Liver (tissue), 9 donors: ENCODE data around the gene MRTFB. TPM values are rescaled to one million over a fixed set of nuclear protein-coding genes. Genes with fewer than 3 reads are reported as not detected.

Experiments
- DNase-seq: peaks from one replicate; pipeline ENCODE4 v3.0.0-alpha.2; 2017; ENCODE audit warnings: low spot score
- H3K27ac ChIP-seq, 2 donors: one replicate each; pipeline ENCODE4 v1.7.0; 2013; ENCODE audit warnings: inconsistent platforms in 2 of 2, low read length in 2 of 2, control low read depth in 1 of 2, low read depth in 1 of 2, mild to moderate bottlenecking in 1 of 2
- H3K27me3 ChIP-seq, 4 donors: one replicate each; pipeline versions ENCODE4 v1.6.1 to v1.7.0; 2013; ENCODE audit warnings: low read length in 3 of 4, inconsistent platforms in 1 of 4, mild to moderate bottlenecking in 1 of 4, moderate library complexity in 1 of 4; ENCODE audit not compliant: control insufficient read depth in 4 of 4, insufficient read depth in 4 of 4
- H3K36me3 ChIP-seq, 4 donors: one replicate each; pipeline versions ENCODE4 v1.6.1 to v1.7.0; 2013; ENCODE audit warnings: low read length in 3 of 4, mild to moderate bottlenecking in 3 of 4, low read depth in 1 of 4, moderate library complexity in 1 of 4; ENCODE audit not compliant: control insufficient read depth in 4 of 4, insufficient read depth in 3 of 4
- H3K4me1 ChIP-seq, 4 donors: one replicate each; pipeline versions ENCODE4 v1.6.1 to v1.7.0; 2013; ENCODE audit warnings: low read length in 3 of 4, mild to moderate bottlenecking in 3 of 4, moderate library complexity in 1 of 4; ENCODE audit not compliant: control insufficient read depth in 4 of 4, insufficient read depth in 4 of 4
- H3K4me3 ChIP-seq, 3 donors: one replicate each; pipeline versions ENCODE4 v1.6.1 to v1.7.0; 2013; ENCODE audit warnings: low read length in 3 of 3, control low read depth in 1 of 3, low read depth in 1 of 3, mild to moderate bottlenecking in 1 of 3
- H3K9ac ChIP-seq, 2 donors: one replicate each; pipeline ENCODE4 v1.7.0; 2013; ENCODE audit warnings: low read length in 2 of 2, mild to moderate bottlenecking in 2 of 2, moderate library complexity in 2 of 2, control low read depth in 1 of 2, low read depth in 1 of 2
- H3K9me3 ChIP-seq, 4 donors: one replicate each; pipeline versions ENCODE4 v1.6.1 to v1.7.0; 2013; ENCODE audit warnings: low read length in 3 of 4; ENCODE audit not compliant: control insufficient read depth in 4 of 4
- EGR1 ChIP-seq, 2 donors: IDR thresholded peaks; 2 replicates each; pipeline ENCODE4 v1.6.1; 2016 to 2018; ENCODE audit warnings: antibody characterized with exemption in 2 of 2, low read depth in 2 of 2
- FOXA1 ChIP-seq: IDR thresholded peaks from 2 replicates; pipeline ENCODE4 v1.6.1; 2016; ENCODE audit warnings: antibody characterized with exemption
- FOXA2 ChIP-seq: IDR thresholded peaks from 2 replicates; pipeline ENCODE4 v1.6.1; 2016; ENCODE audit warnings: antibody characterized with exemption
- GABPA ChIP-seq, 2 donors: IDR thresholded peaks in 1 of 2; conservative IDR thresholded peaks in 1 of 2; 2 replicates each; pipeline ENCODE4 v1.6.1; 2016; ENCODE audit warnings: antibody characterized with exemption in 2 of 2, mild to moderate bottlenecking in 1 of 2, moderate library complexity in 1 of 2
- HNF4A ChIP-seq, 2 donors: conservative IDR thresholded peaks; 2 replicates each; pipeline ENCODE4 v1.6.1; 2016; ENCODE audit warnings: antibody characterized with exemption in 2 of 2, mild to moderate bottlenecking in 2 of 2
- HNF4G ChIP-seq: IDR thresholded peaks from 2 replicates; pipeline ENCODE4 v1.6.1; 2016; ENCODE audit warnings: antibody characterized with exemption
- JUND ChIP-seq, 2 donors: IDR thresholded peaks; 2 replicates each; pipeline ENCODE4 v1.6.1; 2016; ENCODE audit warnings: antibody characterized with exemption in 2 of 2
- NR2F2 ChIP-seq: IDR thresholded peaks from 2 replicates; pipeline ENCODE4 v1.6.1; 2016; ENCODE audit warnings: antibody characterized with exemption
- RXRA ChIP-seq, 2 donors: IDR thresholded peaks; 2 replicates each; pipeline ENCODE4 v1.6.1; 2017 to 2018; ENCODE audit warnings: antibody characterized with exemption in 2 of 2, mild to moderate bottlenecking in 1 of 2
- TAF1 ChIP-seq: conservative IDR thresholded peaks from 2 replicates; pipeline ENCODE4 v1.6.1; 2016; ENCODE audit warnings: antibody characterized with exemption, mild to moderate bottlenecking
- YY1 ChIP-seq: IDR thresholded peaks from 2 replicates; pipeline ENCODE4 v1.6.1; 2016; ENCODE audit warnings: antibody characterized with exemption, mild to moderate bottlenecking
- WGBS: extraction: QIAGEN DNeasy Blood & Tissue Kit; methylation state at CpG from one replicate; pipeline ENCODE4 v1.1.7; 2013; 5-methylcytosine and 5-hydroxymethylcytosine counted together
- polyA plus RNA-seq, 2 donors: library from polyadenylated mRNA; stranded (reverse) in 1 of 2; unstranded in 1 of 2; fragments of 200-250 nt in 1 of 2; fragments of >200 nt in 1 of 2; fragmentation: Nextera tagmentation in 1 of 2; extraction: Ambion mirVana in 1 of 2; gene quantifications; one replicate each; pipeline versions ENCODE4 v1.2.1 to v1.2.3, GENCODE V29; 2013 to 2015
- total RNA-seq, 2 donors: library from RNA; depleted of rRNA; stranded (reverse); fragments of >200 nt; gene quantifications; one replicate each; pipeline ENCODE4 v1.2.3, GENCODE V29; 2014
- TF ChIP-seq, protein P1 (sequence below): IDR thresholded peaks from 2 replicates; pipeline ENCODE4 v1.6.1; 2016; ENCODE audit warnings: antibody characterized with exemption, mild to moderate bottlenecking
- TF ChIP-seq, protein P2 (sequence below): fragments of 150-350 bp; IDR thresholded peaks from 2 replicates; pipeline ENCODE4 v1.5.1; 2017; ENCODE audit warnings: improper control_type of control experiment, low read depth, low read length; ENCODE audit not compliant: missing input control
- TF ChIP-seq, protein P3 (sequence below): IDR thresholded peaks from 2 replicates; pipeline ENCODE4 v1.6.1; 2016; ENCODE audit warnings: antibody characterized with exemption
- TF ChIP-seq, protein P4 (sequence below): IDR thresholded peaks from 2 replicates; pipeline ENCODE4 v1.6.1; 2016; ENCODE audit warnings: antibody characterized with exemption
- donor health status: healthy.
- donor health status: healthy.
- donor health status: healthy.
- donor health status: healthy.
- donor health status: healthy.

MRTFB gene
- total and polyA plus RNA-seq, 4 donors, result 4.1 to 14.2 (median 5.8) TPM

DNA sequence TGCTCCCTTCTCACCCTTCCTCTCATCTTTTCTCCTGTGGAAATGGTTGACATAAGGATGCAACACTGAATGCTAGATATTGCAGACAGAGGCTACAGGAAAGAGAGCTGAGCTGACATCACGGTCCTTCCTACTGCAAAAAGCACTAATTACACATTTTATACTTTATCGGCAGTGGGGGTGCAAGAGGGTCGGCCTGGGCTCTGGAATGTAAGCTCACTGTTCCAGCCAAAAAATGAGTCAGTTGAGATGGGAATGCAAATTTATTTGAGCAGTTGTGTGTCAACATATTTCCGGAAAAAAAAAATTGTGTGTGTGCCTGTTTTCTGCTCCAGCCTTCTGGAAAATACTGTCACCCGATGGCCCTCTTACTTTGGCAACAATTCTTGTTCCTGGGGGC lies 14.1 kb upstream of the MRTFB start:
- 74% methylated on average over 5 of the region's 5 CpGs for WGBS
- Histone ChIP-seq H3K36me3 (no peaks in the 10 kb centered on the region), H3K4me3 (no peak overlapping the region), H3K27me3 (no peaks in the 10 kb centered on the region), H3K9me3 (no peaks in the 10 kb centered on the region), H3K4me1 (no peaks in the 10 kb centered on the region), H3K9ac (no peak overlapping the region), H3K27ac (peak overlapping the region in 1 of 2 donors; percentile 59)
- no peak for DNase-seq
- TF ChIP-seq JUND (IDR thresholded peaks at IDR 0.05), result peak in 1 of 2 donors; percentile 37
- peak in 1 of 2 donors; percentile 17 for TF ChIP-seq RXRA (IDR thresholded peaks at IDR 0.05)
- no peak for TF ChIP-seq YY1

DNA sequence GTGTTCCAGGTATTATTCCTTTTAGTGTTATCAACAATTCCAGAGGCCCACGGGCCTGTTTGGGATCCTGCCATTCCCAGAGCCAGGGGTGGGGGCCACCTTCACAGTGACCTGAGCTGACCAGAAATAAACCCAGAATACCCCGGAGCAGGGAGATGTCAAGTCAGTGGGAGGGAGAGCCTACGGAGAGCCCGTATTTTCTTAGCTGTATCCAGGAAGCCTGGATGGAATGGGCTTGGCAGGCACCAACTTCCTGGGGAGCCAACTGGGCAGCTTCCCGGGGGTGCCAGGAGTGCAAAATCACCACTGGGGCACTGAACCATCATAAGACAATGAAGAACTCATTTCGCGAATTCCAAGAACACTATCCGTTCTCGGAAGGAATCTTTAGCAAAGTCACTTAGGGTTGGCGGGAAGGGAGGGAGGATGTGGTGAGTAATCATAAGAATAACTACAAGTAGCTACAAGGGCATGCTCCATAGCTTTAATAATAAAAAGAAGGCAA lies 13.2 kb upstream of the MRTFB start:
- TF ChIP-seq RXRA (IDR thresholded peaks at IDR 0.05) (peak in 1 of 2 donors; percentile 9), HNF4G (no peak), TAF1 (no peak), GABPA (IDR thresholded peaks at IDR 0.05 in 1 of 2, conservative IDR thresholded peaks at IDR 0.05 in 1 of 2) (no peak), FOXA1 (no peak)
- TF ChIP-seq, protein P1, sequence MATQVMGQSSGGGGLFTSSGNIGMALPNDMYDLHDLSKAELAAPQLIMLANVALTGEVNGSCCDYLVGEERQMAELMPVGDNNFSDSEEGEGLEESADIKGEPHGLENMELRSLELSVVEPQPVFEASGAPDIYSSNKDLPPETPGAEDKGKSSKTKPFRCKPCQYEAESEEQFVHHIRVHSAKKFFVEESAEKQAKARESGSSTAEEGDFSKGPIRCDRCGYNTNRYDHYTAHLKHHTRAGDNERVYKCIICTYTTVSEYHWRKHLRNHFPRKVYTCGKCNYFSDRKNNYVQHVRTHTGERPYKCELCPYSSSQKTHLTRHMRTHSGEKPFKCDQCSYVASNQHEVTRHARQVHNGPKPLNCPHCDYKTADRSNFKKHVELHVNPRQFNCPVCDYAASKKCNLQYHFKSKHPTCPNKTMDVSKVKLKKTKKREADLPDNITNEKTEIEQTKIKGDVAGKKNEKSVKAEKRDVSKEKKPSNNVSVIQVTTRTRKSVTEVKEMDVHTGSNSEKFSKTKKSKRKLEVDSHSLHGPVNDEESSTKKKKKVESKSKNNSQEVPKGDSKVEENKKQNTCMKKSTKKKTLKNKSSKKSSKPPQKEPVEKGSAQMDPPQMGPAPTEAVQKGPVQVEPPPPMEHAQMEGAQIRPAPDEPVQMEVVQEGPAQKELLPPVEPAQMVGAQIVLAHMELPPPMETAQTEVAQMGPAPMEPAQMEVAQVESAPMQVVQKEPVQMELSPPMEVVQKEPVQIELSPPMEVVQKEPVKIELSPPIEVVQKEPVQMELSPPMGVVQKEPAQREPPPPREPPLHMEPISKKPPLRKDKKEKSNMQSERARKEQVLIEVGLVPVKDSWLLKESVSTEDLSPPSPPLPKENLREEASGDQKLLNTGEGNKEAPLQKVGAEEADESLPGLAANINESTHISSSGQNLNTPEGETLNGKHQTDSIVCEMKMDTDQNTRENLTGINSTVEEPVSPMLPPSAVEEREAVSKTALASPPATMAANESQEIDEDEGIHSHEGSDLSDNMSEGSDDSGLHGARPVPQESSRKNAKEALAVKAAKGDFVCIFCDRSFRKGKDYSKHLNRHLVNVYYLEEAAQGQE, result no peak
- TF ChIP-seq, protein P2, sequence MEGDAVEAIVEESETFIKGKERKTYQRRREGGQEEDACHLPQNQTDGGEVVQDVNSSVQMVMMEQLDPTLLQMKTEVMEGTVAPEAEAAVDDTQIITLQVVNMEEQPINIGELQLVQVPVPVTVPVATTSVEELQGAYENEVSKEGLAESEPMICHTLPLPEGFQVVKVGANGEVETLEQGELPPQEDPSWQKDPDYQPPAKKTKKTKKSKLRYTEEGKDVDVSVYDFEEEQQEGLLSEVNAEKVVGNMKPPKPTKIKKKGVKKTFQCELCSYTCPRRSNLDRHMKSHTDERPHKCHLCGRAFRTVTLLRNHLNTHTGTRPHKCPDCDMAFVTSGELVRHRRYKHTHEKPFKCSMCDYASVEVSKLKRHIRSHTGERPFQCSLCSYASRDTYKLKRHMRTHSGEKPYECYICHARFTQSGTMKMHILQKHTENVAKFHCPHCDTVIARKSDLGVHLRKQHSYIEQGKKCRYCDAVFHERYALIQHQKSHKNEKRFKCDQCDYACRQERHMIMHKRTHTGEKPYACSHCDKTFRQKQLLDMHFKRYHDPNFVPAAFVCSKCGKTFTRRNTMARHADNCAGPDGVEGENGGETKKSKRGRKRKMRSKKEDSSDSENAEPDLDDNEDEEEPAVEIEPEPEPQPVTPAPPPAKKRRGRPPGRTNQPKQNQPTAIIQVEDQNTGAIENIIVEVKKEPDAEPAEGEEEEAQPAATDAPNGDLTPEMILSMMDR, result no peak
- 80% methylated on average over 10 of the region's 10 CpGs for WGBS
- no peak overlapping the region for H3K9ac ChIP-seq

DNA sequence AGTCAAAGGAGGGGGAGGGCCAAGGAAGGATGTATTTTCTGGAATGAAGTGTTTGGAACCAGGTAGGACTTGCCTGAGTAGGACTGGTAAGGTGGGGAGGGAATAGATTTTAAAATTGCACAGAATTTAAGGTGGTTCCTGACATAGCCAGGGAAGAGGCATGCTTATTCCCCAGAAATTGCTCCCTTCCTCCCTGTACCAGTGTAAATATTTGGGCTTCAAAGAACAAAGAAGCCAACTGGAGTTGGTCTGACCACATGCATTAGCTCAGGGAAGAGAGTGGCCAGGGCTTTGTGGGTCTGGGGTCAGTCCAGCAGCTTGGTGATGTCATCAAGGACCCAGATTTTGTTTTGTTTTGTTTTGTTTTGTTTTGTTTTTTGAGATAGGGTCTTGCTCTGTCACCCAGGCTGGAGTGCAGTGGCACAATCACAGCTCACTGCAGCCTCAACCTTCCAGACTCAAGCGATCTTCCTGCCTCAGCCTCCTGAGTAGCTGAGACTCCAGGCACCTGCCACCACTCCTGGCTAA lies 9.3 kb upstream of the MRTFB start:
- no peaks in the 10 kb centered on the region for H3K36me3 ChIP-seq
- no peak for DNase-seq
- H3K27me3 ChIP-seq, result no peaks in the 10 kb centered on the region
- H3K9ac ChIP-seq, result no peak overlapping the region
- no peak overlapping the region for H3K27ac ChIP-seq
- 96% methylated on average over 1 of the region's 1 CpG for WGBS
- H3K4me3 ChIP-seq, result no peak overlapping the region
- H3K4me1 ChIP-seq, result no peaks in the 10 kb centered on the region
- no peaks in the 10 kb centered on the region for H3K9me3 ChIP-seq
- TF ChIP-seq EGR1 (IDR thresholded peaks at IDR 0.05; ENCODE audit: low read depth in 2 of 2) (no peak), JUND (IDR thresholded peaks at IDR 0.05) (no peak), HNF4G (no peak), TAF1 (no peak), GABPA (IDR thresholded peaks at IDR 0.05 in 1 of 2, conservative IDR thresholded peaks at IDR 0.05 in 1 of 2) (no peak), NR2F2 (no peak), FOXA1 (no peak), FOXA2 (no peak), RXRA (IDR thresholded peaks at IDR 0.05) (no peak), HNF4A (conservative IDR thresholded peaks at IDR 0.05) (no peak)
- TF ChIP-seq, protein P1, result no peak
- TF ChIP-seq, protein P3, sequence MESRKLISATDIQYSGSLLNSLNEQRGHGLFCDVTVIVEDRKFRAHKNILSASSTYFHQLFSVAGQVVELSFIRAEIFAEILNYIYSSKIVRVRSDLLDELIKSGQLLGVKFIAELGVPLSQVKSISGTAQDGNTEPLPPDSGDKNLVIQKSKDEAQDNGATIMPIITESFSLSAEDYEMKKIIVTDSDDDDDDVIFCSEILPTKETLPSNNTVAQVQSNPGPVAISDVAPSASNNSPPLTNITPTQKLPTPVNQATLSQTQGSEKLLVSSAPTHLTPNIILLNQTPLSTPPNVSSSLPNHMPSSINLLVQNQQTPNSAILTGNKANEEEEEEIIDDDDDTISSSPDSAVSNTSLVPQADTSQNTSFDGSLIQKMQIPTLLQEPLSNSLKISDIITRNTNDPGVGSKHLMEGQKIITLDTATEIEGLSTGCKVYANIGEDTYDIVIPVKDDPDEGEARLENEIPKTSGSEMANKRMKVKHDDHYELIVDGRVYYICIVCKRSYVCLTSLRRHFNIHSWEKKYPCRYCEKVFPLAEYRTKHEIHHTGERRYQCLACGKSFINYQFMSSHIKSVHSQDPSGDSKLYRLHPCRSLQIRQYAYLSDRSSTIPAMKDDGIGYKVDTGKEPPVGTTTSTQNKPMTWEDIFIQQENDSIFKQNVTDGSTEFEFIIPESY, result no peak
- TF ChIP-seq, protein P4, sequence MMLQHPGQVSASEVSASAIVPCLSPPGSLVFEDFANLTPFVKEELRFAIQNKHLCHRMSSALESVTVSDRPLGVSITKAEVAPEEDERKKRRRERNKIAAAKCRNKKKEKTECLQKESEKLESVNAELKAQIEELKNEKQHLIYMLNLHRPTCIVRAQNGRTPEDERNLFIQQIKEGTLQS, result no peak

More for the DNA sequence above, 13.2 kb upstream of the MRTFB start:
- no peaks in the 10 kb centered on the region for H3K27me3 ChIP-seq
- no peak overlapping the region for H3K4me3 ChIP-seq
- H3K36me3 ChIP-seq, result no peaks in the 10 kb centered on the region
- H3K9me3 ChIP-seq, result no peaks in the 10 kb centered on the region
- no peaks in the 10 kb centered on the region for H3K4me1 ChIP-seq
- peak overlapping the region; percentile 25 to 59 for H3K27ac ChIP-seq
- DNase-seq, result no peak
